ENCODE data around the gene ANAPC2.
A peak's percentile ranks its signal among the peaks of the same experiment; 100 is the strongest.

The ANAPC2 gene

DNA sequence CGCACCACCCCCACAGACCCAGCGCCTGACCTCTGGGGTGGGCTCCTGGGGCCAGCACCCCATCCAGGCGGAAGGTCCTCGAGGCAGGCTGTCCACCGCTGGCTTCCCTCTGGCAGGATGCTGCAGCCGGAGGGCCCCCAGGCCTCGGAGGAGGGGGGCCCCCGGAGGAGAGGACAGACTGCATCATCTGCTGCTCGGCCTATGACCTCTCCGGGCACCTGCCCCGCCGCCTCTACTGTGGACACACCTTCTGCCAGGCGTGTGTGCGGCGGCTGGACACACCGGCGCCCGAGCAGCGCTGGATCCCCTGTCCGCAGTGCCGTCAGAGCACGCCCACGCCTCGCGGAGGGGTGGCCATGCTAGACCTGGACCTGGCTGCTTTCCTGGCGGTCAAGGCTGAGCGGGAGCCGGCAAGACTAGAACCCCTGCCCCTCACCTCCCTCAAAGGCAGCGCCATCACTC lies 40.2 kb upstream of the ANAPC2 start:
- in situ Hi-C loops (cut with HindIII; ENCODE audit: low pct_ligation_motif_present, low pct_unique_long_range_greater_than_20kb, low sequenced_read_pairs) = no loop called here
- no peak for DNase-seq

DNA sequence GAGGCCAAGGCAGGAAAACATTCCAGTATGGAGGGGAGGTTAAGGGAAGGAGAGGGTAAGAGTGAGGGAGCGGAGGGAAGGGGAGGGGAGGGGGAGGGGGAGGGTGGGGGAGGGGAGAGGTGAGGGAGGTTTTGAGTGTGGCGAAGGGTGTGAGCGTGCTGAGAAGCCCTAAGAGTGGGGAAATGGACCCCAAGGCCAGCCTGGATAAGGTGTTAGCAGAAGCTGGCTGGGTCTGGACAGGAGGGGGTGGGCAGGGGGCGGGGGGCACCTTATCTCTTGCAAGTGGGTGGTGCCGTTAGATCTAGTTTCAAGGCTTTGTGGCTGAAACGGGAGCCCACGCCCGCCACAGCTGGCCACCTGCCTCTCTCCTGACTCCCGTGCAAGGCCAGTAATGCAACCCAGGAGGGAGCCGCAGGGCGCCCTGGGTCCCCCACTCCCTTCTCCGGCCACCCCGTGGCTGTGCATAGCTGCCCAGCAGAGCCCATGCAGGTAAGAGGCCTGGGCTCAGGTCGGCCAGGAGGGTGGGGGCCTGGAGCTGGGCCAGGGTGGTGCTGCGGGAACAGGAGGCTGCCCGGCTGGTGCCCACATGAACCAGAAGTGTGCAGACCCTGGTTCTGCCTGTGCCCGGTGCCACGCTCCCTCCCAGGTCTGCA lies 39.6 kb upstream of the ANAPC2 start:
- DNase-seq = no peak
- in situ Hi-C loops (cut with HindIII; ENCODE audit: low pct_ligation_motif_present, low pct_unique_long_range_greater_than_20kb, low sequenced_read_pairs) = no loop called here

GRCh38 chr9:137227054-137227852 lies 38.9 kb upstream of the ANAPC2 start, which contains the start of gene RNF224:
RNF224 (plus strand) TSS chr9:137227502; CDS start chr9:137228336, 834 bp downstream.
- in situ Hi-C loops (cut with HindIII; ENCODE audit: low pct_ligation_motif_present, low pct_unique_long_range_greater_than_20kb, low sequenced_read_pairs) = no loop called here
- peak; percentile 76 for DNase-seq

DNA sequence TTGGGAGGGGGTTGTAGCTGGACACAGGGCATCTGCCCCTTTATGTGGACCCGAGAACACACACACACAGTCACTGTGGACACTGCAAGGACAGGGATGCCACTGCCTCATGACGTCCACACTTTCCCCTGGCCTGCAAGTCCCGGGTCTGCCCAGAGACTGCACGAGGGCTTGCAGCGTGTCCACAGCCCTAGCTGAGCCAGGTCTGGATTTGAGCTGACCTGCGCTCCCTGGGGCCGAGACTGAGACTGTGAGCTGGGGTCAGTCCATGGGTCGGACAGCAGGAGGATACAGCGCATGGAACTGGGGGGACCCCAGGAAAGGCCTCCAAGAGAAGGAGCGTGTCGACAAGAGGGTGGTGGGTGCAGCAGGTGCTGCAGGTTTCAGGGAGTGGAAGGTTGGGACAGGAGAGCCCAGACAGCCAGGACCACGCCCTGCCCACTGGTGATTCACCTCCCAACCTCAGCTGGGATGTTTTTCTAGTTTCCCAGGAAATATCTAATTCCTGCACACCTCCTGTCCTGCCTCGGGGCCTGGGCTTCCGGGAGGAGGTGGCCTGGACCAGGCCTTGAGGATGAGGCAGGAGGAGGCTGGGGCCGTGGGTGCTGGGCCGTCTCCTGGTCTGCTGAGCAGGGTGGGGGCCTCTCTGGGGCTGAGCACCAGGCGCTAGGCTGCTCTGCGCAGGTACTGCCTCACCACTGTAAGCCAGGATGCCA lies 38.1 kb upstream of the ANAPC2 start:
- no peak for DNase-seq
- in situ Hi-C loops (cut with HindIII; ENCODE audit: low pct_ligation_motif_present, low pct_unique_long_range_greater_than_20kb, low sequenced_read_pairs) = no loop called here

DNA sequence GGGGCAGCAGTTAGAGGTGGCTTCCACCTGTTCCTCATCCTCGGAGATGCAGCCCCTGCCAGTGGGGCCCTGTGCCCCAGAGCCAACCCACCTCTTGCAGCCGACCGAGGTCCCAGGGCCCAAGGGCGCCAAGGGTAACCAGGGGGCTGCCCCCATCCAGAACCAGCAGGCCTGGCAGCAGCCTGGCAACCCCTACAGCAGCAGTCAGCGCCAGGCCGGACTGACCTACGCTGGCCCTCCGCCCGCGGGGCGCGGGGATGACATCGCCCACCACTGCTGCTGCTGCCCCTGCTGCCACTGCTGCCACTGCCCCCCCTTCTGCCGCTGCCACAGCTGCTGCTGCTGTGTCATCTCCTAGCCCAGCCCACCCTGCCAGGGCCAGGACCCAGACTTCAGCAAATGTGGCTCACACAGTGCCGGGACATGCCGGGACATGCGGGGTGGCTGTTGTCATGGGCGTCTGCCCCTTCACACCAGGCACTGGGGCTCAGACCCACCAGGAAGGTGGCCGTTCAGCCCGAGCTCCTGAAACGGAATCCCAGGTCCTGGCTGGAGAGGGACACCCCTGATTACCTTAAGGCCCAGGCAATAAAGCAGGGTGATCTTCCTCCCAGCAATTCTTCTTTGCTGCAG lies 37.5 kb upstream of the ANAPC2 start:
- in situ Hi-C loops (cut with HindIII; ENCODE audit: low pct_ligation_motif_present, low pct_unique_long_range_greater_than_20kb, low sequenced_read_pairs) = no loop called here
- DNase-seq = no peak

DNA sequence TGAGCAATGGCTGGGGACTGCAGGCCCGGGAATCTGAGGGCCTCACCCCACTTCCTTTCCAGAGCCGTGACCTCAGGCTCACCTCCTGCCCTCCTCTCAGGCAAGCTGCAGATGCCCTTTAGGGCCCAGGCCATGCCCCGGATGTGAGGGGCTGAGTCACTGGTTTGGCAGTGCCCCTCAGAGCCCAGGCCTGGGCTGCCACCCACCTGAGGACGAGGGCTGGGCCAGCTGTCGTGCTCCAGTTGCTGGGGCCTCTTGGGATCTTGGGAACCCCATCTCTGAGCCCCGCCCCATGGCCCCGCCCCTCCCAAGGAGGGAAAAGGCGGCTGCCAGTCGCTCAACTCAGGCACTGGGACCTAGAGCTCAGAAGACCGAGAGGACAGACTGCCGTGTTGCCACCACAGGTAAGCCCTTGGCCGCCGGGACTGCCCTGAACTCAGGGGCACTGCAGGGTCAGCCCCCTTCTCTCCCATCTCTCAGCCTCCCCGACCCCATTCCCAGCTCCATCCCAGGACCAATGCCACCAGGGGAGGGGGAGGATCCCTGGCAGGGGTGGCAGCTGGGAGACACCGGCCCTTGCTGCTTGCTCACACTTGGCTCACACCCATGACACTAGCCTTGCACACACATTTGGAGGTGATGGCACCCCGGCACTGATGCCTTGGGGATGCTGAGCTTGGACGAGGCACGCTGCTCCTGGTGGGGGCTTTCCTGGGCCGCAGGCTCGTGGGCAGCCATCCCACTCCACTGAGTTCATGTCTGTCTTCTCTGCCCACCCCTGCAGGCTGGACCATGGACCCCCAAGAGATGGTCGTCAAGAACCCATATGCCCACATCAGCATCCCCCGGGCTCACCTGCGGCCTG lies 36.7 kb upstream of the ANAPC2 start, which contains the start of gene CYSRT1:
CYSRT1 (plus strand) TSS at position 345 of the 865 bp plus-strand sequence; CDS start at position 793, 448 bp downstream.
- in situ Hi-C loops (cut with HindIII; ENCODE audit: low pct_ligation_motif_present, low pct_unique_long_range_greater_than_20kb, low sequenced_read_pairs) = no loop called here

DNA sequence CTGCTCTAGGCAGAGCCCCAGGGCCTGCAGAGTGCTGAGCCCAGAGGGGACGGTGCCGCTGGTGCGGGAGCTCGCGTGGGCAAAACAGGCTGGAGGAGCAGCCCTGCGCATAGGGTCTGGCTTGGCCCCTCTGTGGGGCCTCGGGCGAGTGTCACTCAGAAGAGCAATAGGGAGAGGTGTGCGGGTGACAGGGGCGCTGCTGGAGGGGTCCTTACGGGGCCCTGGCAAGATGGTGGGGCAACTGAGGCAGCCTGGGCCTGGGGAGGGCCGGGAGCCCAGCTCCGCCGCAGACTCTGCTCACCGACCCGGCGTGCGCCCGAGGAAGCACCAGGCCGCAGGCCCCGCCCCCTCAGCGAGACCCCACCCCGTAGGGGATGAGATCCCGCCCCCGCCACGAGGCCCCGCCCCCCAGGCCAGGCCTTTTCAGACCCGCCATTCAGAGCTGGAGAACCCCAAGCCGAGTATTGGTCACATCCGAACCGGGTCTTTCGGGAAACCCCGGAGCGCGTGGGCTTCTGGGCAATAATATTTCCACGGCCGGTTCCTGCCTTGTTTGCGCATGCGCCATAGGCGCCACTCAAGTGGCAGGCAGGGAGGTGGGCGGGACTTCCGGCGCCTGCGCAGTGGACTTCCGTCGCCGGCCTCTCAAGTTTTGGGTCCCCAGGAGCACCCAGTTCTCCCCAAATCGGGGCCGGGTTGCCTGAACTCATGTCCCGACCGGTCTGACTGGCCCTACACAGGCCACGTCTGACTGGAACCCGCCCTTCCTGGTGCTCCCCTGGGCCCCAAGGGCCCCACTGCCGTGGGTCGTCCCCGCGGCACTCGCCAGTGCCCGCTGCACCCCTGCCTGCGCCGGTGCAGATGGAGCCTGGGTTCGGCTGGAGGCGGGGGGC lies 35.0 kb upstream of the ANAPC2 start:
- in situ Hi-C loops (cut with HindIII; ENCODE audit: low pct_ligation_motif_present, low pct_unique_long_range_greater_than_20kb, low sequenced_read_pairs) = no loop called here
- DNase-seq = peak; percentile 96

More for the DNA sequence above, 36.7 kb upstream of the ANAPC2 start, which contains the start of gene CYSRT1:
- DNase-seq = no peak

DNA sequence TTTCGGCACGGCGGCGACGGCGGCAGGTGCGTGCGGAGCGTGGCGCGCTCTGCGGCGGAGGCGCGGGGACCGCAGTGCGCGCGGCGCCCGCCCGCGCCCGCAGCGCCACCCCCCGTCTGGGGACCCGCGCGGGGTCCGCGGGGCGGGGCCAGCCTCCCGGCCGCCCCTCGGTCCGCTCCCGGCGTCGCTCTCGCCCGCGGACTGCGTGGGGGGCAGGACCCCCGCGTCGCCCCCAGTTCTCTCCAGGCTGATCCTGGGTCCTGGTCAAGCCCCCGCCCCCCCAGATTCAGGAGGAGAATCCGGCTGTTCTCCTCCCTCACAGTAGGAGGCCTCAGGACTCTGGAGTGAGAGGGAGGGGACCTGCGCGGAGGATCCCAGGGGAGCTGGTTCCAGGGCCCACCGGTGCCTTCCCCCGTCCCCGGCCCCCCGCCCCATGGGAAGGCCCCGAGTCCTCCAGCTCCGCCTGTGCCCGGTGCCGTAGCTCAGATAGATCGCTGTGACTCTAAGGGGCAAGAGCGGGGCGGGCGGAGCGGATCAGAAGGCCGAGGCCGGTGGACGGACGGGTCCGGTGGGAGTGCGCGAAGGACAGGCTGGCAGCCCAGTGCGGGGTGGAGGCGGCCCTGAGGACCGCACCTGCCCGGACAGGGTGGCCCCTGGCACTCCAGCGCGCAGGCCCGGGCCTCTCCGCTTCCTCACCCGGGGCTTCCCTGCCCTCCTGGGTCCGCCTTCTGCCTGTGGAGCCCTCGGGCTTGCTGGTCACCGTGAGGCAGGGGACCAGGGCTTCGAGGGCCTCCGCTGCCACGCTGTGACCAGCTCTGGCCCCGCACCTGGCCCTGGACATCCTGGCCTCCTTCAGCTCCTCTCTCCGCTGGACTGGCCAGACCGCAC lies 34.1 kb upstream of the ANAPC2 start, which contains the start of gene RNF208:
RNF208 (minus strand) TSS at position 51 of the 888 bp plus-strand sequence. CDS start 1,028 bp downstream, outside the sequence.
- in situ Hi-C loops (cut with HindIII; ENCODE audit: low pct_ligation_motif_present, low pct_unique_long_range_greater_than_20kb, low sequenced_read_pairs) = no loop called here
- DNase-seq = peak; percentile 24

DNA sequence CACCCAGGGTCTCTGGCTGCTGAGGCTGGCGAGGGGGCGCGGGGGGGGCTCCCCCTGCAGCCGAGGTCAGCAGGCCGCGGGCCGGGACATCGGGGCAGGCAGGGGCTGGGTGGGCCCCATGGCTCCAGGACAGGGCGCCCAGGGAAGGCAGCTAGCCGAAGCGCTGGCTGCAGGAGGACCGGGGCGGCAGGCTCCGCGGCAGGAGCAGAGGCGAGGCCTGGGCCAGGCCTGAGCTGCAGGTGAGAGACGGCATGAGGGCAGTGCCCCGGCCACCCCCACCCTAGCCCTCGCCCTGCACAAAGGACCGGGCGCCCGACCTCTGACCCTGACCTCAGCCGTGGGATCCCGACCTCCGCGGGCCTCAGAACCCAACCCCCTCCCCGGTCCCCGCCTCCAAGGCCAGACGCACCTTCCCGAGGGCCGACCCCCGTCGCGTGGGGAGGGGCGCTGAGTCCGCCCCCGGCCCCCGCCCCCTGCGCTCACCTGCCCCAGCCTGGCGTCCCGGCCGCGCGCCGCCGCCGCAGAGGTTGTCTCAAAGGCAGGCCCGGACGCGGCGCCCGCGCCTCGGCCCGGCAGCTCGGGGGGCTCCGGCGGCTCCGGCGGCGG lies 33.2 kb upstream of the ANAPC2 start:
- in situ Hi-C loops (cut with HindIII; ENCODE audit: low pct_ligation_motif_present, low pct_unique_long_range_greater_than_20kb, low sequenced_read_pairs) = no loop called here
- no peak for DNase-seq

GRCh38 chr9:137221095-137221505 lies 32.7 kb upstream of the ANAPC2 start:
- DNase-seq = no peak
- in situ Hi-C loops (cut with HindIII; ENCODE audit: low pct_ligation_motif_present, low pct_unique_long_range_greater_than_20kb, low sequenced_read_pairs) = no loop called here

- in situ Hi-C loops (cut with HindIII; ENCODE audit: low pct_ligation_motif_present, low pct_unique_long_range_greater_than_20kb, low sequenced_read_pairs) = no loop called here
These were observed 32.1 kb upstream of the ANAPC2 start for GRCh38 chr9:137220317-137221094.

DNA sequence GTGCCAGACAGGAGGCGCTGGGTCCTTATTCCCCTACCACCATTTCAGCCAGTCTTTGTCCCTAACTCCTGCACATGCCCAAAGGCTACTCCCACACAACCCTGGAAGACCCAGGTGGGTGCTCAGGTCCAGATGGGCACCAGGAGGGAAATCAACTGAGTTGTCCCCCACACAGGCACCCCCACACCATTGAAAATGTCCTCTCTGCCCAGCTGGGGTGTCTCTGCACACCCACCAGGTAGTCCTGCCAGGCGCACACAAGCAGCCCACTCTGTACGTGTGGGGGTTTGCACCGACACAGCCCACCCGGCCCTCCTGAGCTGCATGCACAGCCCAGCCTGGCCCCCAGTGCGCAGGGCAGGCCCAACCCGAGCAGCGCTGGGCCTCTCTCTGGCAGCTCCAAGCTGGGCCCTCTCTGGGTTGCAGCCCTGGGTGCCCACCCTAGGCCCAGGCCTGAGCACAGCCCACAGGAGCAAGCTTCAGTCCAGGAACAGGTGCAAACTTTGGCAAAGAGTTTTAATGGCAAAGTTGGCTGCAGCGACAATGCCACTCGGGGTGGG lies 31.5 kb upstream of the ANAPC2 start:
- in situ Hi-C loops (cut with HindIII; ENCODE audit: low pct_ligation_motif_present, low pct_unique_long_range_greater_than_20kb, low sequenced_read_pairs) = no loop called here
- DNase-seq = no peak

More at GRCh38 chr9:137220317-137221094, 32.1 kb upstream of the ANAPC2 start:
- no peak for DNase-seq

- peak; percentile 41 for DNase-seq
- in situ Hi-C loops (cut with HindIII; ENCODE audit: low pct_ligation_motif_present, low pct_unique_long_range_greater_than_20kb, low sequenced_read_pairs) = no loop called here
These were observed 30.5 kb upstream of the ANAPC2 start for GRCh38 chr9:137218754-137219271.

- in situ Hi-C loops (cut with HindIII; ENCODE audit: low pct_ligation_motif_present, low pct_unique_long_range_greater_than_20kb, low sequenced_read_pairs) = no loop called here
- no peak for DNase-seq
These were observed 29.9 kb upstream of the ANAPC2 start for GRCh38 chr9:137218212-137218753.

Data from ACHN (cell line).